ENCODE data around the gene TEX2. TPM values are rescaled to one million over a fixed set of nuclear protein-coding genes. Genes with fewer than 3 reads are reported as not detected.

TEX2 gene
- total and polyA plus RNA-seq, 2 of the 13 experiments (the other 11 are each of a cell fraction or from before 2014, with no cell fraction given), result 21.4 to 37.7 TPM

GRCh38 chr17:64263000-64263766 lies at the start of gene TEX2 (continued):
- TF ChIP-seq UBTF (CRISPR knock-in tag; IDR thresholded peaks at IDR 0.05) (peak; percentile 58; the same call in 1 of the 2 replicates), KLF12 (CRISPR knock-in tag; IDR thresholded peaks at IDR 0.05; ENCODE audit: borderline replicate concordance) (peak; percentile 76; the same call in 1 of the 2 replicates), HNRNPL (IDR thresholded peaks at IDR 0.05; ENCODE audit: low read depth, low read length) (0 out of 2 replicates have a peak, but pooled peaks have one; percentile 38), RELA (CRISPR knock-in tag; IDR thresholded peaks at IDR 0.05) (0 out of 2 replicates have a peak, but pooled peaks have one; percentile 83), ZNF251 (CRISPR knock-in tag; IDR thresholded peaks at IDR 0.05) (no peak), MAZ (IDR thresholded peaks at IDR 0.05; ENCODE audit: borderline replicate concordance, low read depth, low read length) (peak; percentile 59; the same call in 1 of the 2 replicates), MAZ (CRISPR knock-in tag; IDR thresholded peaks at IDR 0.05; ENCODE audit: low read depth) (peak; percentile 91), ZNF570 (CRISPR knock-in tag; IDR thresholded peaks at IDR 0.05; ENCODE audit: borderline replicate concordance) (no peak), ZFP82 (CRISPR knock-in tag; IDR thresholded peaks at IDR 0.05; ENCODE audit: borderline replicate concordance) (0 out of 2 replicates have a peak, but pooled peaks have one; percentile 5), MAF1 (CRISPR knock-in tag; IDR thresholded peaks at IDR 0.05; ENCODE audit: borderline replicate concordance) (no peak), ZNF280D (CRISPR knock-in tag; IDR thresholded peaks at IDR 0.05) (no peak), POGZ (CRISPR knock-in tag; IDR thresholded peaks at IDR 0.05) (peak; percentile 82), ZNF180 (CRISPR knock-in tag; IDR thresholded peaks at IDR 0.05; ENCODE audit: borderline replicate concordance, low read depth) (no peak), RFXAP (CRISPR knock-in tag; IDR thresholded peaks at IDR 0.05; ENCODE audit: borderline replicate concordance) (no peak; the same call in 1 of the 2 replicates), POLR2G (IDR thresholded peaks at IDR 0.05; ENCODE audit: low read depth, low read length) (peak; percentile 67), ATAD3A (CRISPR knock-in tag; IDR thresholded peaks at IDR 0.05) (no peak)
- TF ChIP-seq, protein P1, sequence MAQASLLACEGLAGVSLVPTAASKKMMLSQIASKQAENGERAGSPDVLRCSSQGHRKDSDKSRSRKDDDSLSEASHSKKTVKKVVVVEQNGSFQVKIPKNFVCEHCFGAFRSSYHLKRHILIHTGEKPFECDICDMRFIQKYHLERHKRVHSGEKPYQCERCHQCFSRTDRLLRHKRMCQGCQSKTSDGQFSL (CRISPR knock-in tag; IDR thresholded peaks at IDR 0.05), result 0 out of 2 replicates have a peak, but pooled peaks have one; percentile 38
- TF ChIP-seq, protein P2, sequence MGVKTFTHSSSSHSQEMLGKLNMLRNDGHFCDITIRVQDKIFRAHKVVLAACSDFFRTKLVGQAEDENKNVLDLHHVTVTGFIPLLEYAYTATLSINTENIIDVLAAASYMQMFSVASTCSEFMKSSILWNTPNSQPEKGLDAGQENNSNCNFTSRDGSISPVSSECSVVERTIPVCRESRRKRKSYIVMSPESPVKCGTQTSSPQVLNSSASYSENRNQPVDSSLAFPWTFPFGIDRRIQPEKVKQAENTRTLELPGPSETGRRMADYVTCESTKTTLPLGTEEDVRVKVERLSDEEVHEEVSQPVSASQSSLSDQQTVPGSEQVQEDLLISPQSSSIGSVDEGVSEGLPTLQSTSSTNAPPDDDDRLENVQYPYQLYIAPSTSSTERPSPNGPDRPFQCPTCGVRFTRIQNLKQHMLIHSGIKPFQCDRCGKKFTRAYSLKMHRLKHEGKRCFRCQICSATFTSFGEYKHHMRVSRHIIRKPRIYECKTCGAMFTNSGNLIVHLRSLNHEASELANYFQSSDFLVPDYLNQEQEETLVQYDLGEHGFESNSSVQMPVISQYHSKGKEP (CRISPR knock-in tag; IDR thresholded peaks at IDR 0.05), result 0 out of 2 replicates have a peak, but pooled peaks have one; percentile 42
- TF ChIP-seq, protein P3, sequence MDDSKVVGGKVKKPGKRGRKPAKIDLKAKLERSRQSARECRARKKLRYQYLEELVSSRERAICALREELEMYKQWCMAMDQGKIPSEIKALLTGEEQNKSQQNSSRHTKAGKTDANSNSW (CRISPR knock-in tag; IDR thresholded peaks at IDR 0.05; ENCODE audit: borderline replicate concordance), result no peak

All from HepG2 (cell line).